HG03575 (cell line): ENCODE results near the gene B4GALT4.
"Not testable (repeated sequence)": the region's sequence is repeated elsewhere in the genome, so short reads cannot be mapped to it uniquely, and the experiment has no call there.

Experiments
- ATAC-seq: cut with Tn5 transposase; IDR thresholded peaks from one replicate; pipeline ENCODE4 v1.9.1; 2021; ENCODE audit not compliant: unreplicated experiment, insufficient number of reproducible peaks, low FRiP score; ENCODE audit errors: extremely low read depth

Gene B4GALT4, protein sequence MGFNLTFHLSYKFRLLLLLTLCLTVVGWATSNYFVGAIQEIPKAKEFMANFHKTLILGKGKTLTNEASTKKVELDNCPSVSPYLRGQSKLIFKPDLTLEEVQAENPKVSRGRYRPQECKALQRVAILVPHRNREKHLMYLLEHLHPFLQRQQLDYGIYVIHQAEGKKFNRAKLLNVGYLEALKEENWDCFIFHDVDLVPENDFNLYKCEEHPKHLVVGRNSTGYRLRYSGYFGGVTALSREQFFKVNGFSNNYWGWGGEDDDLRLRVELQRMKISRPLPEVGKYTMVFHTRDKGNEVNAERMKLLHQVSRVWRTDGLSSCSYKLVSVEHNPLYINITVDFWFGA

DNA sequence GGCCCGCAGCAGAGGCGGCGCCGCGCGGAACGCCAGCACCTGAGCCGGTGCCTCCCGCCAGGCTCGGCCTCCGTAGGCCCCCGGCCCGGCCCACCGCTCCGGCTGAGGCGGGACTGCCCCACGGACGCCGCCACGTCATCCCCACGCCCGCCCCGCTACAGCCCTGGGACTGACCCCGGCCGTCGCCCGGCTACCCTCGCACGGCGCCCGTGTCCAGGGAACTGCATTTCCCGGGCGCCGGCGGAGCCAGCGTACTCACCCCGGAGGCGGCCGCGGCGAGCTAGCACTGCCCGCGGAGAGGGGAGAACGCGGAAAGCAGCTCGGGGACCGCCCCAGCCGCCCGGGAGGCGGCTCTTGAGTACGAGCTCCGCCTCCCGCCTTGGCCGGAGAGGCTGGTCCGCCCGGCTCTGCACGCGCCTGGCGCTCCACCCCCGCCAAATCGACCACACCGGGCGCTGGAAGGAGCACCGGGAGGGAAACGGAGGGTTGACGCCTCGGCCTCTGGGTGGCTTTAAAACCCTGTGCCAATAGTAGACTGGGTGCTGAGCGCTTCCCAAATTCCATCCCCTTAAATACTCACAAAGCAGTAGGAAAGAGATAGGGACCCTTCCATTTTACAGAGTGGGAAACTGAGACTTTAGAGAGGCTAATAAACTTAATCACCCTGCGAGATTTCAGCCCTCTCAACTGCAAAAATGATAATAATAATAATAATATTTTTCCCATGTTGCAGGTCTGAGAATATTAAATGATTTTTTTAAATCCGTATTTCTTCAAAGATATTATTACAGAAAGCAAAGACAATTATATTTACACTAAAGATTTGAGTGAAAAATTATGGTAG, at the start of gene B4GALT4:
Gene B4GALT4, minus strand, starts transcription at position 288 of the 844 bp plus-strand sequence. CDS start 10,779 bp downstream, outside the sequence.
- ATAC-seq, result peak; percentile 52

DNA sequence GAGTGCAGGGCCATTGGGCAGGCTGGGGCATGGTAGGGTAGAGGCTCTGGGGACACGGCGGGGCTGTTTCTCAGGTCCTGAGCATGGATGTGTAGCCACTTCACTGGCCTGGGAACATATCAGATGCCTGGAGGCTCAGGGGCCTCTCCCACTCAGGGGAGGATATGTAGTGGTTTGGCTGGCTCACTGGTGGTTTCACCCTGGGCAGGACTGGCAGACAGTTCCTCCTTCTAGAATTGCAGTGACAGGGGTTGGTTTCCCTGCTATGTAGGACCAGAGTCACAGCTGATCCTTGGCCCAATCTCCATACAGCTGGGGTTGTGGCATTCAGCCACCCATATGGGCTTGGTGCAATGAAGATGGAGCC, 48.7 kb upstream of the B4GALT4 start:
- ATAC-seq, result no peak

DNA sequence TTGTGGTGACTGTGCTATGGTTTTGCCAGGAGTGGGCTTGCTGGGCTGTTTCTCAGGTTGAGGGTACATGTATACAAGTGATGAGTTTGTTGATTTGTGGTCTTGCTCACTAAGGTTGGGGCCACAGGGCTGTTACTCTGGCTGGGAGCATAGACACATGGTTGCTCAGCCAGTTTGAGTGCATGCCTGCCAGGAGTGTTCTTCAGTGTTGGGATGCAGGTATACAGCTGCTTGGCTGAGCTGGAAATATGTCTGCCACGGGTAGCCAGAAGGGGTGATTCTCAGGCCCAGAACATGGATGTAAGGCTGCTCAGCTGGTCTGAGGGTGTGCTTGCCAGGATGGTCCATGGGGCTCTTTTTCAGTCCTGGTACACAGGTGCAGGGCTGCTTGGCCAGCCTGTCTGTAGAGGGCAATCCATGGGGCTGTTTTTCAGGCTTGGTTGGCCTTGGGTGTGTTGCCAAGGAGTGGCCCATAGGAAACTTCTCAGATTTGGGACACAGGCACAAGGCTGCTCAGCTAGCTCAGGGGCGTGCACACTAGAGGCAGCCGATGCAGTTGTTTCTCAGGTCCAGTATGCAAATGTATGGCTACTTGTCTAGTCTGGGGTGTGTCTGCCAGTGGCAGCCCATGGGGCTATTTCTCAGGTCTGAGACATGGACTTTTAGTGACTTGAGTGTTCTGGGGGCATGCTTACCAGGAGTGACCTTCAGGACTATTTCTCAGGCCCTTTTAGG, 48.2 kb upstream of the B4GALT4 start:
- ATAC-seq, result no peak

DNA sequence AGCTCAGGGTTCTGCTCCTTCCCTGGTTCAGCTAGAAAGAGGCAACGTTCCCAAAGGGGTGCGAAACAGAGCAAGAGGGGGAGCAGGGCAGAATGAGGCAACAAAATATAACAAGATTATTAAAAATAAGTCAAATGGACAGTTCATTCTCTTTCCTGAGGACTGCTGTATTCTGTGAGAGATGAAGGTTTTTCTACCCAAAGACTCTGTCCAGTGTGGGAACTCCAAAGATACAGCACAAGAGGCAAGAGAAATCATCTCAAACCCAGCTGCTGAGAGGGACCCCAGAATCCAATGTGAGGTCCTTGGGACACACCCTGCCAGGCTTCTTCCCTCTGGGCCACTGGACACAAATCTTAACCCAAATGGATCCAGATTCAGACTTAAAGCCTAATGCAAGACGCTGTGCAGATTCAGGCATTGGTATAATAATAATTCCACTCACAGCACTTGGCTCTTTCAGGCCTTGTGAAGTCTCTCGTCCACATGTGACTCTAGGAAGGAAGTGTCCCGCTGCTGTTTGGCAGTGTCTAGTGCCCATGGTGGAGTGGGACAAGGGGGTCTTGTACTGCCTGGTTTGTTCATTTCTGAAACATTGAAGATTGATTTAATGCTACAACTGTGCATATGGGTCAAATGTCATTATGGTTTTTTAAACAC, 39.0 kb upstream of the B4GALT4 start:
- ATAC-seq, result no peak

DNA sequence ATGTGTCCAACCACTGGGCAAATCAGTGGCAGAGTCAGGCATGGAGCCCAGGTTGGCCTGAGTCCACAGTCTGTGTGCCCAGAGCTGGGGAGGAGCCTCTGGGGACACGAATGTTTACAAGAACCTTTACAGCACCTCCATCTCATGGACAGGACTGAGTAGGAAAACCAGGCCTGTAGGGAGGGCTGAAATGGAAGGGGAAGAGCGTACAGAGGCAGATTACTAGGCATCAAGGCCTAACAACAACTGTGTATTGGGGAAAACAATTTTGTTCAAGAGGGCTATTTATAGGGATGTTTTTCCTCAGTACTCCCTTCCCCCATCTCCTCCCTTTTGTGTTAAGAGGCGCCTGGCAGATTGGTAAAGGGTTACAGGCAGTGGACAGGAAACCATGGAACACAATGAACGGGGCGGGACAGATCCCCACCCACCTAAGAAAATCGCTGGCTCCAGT, 38.5 kb upstream of the B4GALT4 start:
- ATAC-seq, result no peak

DNA sequence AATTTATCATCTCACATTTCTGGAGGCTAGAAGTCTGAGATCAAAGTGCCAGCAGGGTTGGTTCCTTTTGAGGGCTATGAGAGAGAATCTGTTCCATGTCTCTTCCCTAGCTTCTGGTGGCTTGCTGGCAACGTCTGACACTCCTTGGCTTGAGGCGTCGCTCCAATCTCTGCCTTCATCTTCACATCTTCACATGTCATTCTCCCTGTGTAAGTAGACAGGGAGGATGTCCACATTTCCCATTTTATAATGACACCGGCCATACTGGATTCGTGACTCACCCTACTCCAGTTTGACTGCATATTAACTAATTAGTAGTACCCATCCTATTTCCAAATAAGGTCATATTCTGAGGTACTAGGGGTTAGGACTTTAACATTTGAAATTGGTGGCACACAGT, 36.0 kb upstream of the B4GALT4 start:
- no peak for ATAC-seq

DNA sequence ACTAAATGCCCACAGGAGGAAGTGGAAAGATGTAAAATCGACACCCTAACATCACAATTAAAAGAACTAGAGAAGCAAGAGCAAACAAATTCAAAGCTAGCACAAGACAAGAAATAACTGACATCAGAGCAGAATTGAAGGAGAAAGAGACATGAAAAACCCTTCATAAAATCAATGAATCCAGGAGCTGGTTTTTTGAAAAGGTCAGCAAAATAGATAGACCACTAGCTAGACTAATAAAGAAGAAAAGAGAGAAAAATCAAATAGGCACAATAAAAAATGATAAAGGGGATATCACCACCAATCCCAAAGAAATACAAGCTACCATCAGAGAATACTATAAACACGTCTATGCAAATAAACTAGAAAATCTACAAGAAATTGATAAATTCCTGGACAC, 29.5 kb upstream of the B4GALT4 start:
- not testable (repeated sequence) for ATAC-seq

DNA sequence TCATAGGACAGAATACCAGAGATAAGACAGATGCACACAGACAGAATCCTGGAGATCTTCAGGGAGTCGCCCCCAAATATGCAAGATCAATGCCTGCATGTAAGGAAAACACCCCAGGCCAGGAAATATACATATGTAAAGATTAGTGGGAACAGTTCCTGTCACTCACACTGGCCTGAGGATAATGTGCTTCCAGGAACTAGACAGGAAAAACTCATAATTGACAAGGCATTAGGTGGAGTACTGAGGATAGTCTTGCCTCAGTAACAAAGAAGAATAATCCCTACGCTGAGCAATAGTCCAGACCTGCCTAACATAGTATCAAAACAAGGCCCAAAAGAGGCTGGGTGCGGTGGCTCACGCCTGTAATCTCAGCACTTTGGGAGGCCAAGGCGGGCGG, 20.4 kb upstream of the B4GALT4 start:
- ATAC-seq, result no peak

DNA sequence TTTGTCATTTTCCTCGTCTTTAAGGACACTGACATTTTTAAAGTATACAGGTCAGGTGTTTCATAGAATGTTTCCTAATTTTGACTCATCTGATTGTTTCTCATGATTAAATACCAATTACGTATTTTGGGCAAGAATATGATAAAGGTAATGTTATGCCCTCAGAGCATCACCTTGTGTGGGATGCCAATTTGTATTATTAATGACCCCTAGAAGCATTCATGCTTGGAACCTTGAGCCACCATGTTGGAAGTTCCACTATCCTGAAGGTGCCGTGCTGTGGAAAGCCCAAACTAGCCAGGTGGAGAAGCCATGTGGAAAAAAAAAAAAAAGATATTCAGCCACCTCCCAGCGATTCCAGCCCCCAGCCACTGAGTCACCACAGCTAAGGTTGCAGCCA, 19.1 kb upstream of the B4GALT4 start:
- no peak for ATAC-seq

DNA sequence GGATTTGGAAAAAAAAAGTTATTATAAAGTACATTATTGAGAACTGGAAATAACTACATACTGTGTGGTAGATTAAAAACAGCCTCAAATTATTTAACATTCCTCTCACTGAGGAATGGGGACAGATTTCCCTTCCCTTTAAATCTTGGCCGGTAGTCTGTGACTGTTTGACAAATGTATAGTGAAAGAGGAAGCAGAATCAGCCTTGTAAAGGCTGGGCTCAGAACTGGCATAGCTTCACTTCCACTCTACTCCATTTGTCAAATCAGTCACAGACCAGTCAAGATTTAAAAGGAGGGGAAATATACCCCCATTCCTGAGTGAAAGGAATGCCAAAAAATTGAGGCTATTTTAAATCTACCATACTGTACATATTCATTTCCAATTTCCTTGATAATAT, 18.2 kb upstream of the B4GALT4 start:
- ATAC-seq, result peak; percentile 74

DNA sequence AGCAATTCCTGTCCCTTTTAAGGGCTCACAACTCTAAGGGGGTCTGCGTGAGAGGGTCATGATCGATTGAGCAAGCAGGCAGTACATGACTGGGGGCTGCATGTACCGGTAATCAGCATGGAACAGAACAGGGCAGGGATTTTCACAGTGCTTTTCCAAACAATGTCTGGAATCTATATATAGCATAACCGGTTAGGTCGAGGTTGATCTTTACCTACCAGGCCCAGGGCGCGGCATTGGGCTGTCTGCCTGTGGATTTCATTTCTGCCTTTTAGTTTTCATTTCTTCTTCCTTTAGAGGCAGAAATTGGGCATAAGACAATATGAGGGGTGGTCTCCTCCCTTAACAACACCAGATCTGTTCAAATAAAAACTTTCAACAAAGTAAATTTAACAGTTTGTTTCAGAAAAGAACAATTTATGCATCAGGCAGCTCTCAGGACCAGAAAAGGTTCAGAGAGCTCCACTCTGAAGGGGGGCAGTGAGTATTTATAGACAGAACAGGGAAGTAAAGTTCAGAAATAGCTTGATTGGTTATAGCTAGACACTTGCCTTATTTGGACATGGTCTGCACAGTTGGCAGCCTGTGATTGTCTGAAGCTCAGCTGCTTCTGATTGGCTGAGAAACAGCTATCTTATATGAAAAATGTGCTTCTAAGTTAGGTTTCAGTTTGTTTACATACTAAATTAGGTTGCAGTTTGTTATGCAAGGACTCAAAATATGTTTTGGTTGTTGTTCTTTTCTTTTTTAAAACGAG, 17.2 kb upstream of the B4GALT4 start:
- peak; percentile 55 for ATAC-seq

DNA sequence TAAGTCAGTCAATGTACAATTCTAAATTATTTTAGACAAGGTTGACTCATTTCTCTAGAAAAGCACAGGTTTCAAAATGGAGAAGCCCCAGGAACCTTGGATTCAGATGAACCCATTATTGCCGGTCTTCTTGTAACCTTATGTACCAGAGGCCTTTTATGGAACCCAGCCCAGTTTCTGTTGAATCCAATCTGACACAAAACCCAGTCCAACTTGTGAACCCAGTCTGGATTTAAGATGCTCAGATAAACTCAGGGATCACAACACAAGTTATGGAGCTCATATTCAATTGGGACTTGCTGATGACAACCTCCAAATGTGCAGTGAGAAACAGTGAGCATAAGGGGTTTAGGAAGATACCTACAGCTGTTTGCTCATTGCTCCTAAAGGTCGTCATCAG, 16.4 kb upstream of the B4GALT4 start:
- ATAC-seq, result no peak

DNA sequence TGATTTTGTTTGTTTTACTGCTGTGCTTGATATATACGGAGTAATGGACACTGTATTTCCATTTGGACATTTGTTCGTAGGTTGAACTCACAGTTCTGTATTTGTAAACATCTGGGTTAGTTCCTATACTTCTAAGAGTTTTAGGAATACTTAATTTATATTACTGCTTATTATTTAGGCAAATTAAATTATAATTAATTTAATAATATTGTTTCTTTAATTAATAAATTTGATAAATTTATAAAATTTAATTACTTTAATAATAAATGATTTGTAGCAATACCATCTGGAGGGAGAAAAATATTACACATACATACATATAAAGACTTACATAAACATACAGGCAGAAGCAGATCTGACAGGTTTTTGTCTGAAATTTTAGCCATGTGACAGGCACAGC, 14.5 kb upstream of the B4GALT4 start:
- no peak for ATAC-seq

DNA sequence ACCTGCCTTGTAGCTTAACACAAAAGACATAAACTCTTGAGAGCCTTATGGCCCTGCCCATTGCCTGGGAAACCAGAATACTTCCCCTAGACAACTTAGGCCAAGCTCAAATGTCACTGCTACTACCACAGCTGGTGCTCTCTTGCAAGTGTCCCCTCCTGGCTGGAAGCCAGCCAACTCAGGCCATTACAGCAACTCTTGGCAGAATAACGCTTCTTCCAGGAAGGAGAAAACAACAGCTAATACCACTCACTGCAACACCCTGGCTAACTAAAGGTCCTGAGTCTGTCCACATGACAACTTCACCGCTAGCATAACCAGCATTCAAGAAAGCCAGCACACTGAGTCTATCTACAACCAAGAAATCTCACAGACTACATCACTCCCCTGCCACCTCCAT, 5.1 kb upstream of the B4GALT4 start:
- ATAC-seq, result no peak

DNA sequence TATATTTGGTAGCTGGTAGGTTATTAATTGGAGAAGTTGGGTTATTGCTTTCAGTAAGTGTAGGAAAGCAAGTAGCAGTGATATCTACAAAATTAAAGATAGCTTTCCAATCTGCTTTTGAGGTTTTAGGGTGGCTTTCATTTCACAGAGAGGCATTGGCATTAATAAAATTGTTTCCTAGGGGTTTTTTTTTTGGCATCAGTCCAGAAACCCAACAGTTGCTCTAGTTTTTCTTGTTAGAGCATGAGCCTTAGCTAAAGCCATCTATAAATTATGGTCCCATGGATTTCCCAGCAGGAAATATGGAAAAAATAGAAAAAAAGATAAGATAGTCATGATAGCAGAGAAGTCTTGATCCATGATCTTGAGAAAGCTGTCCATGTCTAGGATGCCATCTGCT, 3.0 kb upstream of the B4GALT4 start:
- ATAC-seq, result no peak

DNA sequence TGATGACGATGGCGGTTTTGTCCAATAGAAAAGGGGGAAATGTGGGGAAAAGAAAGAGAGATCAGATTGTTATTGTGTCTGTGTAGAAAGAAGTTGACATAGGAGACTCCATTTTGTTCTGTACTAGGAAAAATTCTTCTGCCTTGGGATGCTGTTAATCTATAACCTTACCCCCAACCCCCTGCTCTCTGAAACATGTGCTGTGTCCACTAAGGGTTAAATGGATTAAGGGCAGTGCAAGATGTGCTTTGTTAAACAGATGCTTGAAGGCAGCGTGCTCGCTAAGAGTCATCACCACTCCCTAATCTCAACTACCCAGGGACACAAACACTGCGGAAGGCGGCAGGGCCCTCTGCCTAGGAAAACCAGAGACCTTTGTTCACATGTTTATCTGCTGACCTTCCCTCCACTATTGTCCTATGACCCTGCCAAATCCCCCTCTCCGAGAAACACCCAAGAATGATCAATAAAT, 2.4 kb upstream of the B4GALT4 start:
- ATAC-seq, result not testable (repeated sequence)

DNA sequence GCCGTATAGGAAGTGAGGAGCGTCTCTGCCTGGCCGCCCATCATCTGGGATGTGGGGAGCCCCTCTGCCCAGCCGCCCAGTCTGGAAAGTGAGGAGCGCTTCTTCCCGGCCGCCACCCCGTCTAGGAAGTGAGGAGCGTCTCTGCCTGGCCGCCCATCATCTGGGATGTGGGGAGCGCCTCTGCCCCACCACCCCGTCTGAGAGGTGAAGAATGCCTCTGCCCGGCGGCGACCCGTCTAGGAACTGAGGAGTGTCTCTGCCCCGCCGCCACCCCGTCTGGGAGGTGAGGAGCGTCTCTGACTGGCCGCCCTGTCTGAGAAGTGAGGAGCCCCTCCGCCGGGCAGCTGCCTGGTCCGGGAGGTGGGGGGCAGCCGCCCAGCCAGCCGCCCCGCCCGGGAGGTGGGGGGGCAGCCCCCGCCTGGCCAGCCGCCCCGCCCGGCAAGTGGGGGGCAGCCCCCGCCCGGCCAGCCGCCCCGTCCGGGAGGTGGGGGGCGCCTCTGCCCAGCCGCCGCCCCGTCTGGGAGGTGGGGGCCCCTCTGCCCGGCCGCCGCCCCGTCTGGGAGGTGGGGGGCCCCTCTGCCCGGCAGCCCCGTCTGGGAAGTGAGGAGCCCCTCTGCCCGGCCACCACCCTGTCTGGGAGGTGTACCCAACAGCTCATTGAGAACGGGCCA, 1.8 kb upstream of the B4GALT4 start:
- not testable (repeated sequence) for ATAC-seq

DNA sequence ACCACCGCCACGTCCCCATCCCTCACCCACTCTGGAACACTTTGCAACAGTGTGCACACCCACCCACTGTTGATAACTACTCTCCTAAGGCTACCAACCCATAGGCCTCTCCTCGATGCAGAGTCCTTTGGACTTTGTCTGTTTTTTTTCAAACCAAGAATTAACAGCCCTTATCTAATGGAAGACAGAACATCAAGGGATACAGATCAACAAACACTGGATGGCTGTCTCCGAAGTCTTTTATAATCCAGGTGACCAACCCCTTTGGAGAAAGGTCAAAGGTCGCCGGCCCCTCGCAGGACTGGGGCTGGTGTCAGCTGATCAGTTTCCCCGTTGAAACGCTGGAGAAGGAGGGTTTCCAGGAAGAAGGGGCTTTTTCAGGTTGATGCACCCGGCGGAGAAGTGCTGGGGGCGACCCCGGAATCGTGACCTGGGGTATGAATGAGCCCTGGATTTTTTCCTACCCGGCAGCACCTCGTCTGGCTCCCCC, 532 bp downstream of the B4GALT4 start:
- ATAC-seq, result peak; percentile 3
